IPS-15b (cell line): ENCODE results near the gene CSNK2B.

Experiments
- H3K27me3 ChIP-seq: one replicate; pipeline ENCODE4 v1.6.1; 2013; ENCODE audit warnings: low read length; ENCODE audit not compliant: control insufficient read depth, insufficient read depth
- H3K36me3 ChIP-seq: one replicate; pipeline ENCODE4 v1.6.1; 2013; ENCODE audit warnings: low read length; ENCODE audit not compliant: control insufficient read depth, insufficient read depth
- H3K4me1 ChIP-seq: one replicate; pipeline ENCODE4 v1.6.1; 2013; ENCODE audit warnings: mild to moderate bottlenecking, low read length; ENCODE audit not compliant: control insufficient read depth, insufficient read depth
- H3K4me3 ChIP-seq: one replicate; pipeline ENCODE4 v1.5.1; 2013; ENCODE audit warnings: low read depth, low read length
- H3K9ac ChIP-seq: one replicate; pipeline ENCODE4 v1.6.1; 2013; ENCODE audit warnings: low read depth, mild to moderate bottlenecking, low read length
- H3K9me3 ChIP-seq: one replicate; pipeline ENCODE4 v1.6.1; 2013; ENCODE audit warnings: mild to moderate bottlenecking, low read length; ENCODE audit not compliant: control insufficient read depth, insufficient read depth

Gene CSNK2B

GRCh38 chr6:31629014-31629413, 36.9 kb upstream of the CSNK2B start:
- Histone ChIP-seq H3K4me3 (no peak overlapping the region), H3K27me3 (no peaks in the 10 kb centered on the region), H3K9ac (no peak overlapping the region), H3K36me3 (peaks cover 94% of the 10 kb centered on the region), H3K4me1 (no peaks in the 10 kb centered on the region), H3K9me3 (no peaks in the 10 kb centered on the region)

- no peaks in the 10 kb centered on the region for H3K9me3 ChIP-seq
- H3K9ac ChIP-seq, result no peak overlapping the region
- H3K36me3 ChIP-seq, result peaks cover 94% of the 10 kb centered on the region
- no peaks in the 10 kb centered on the region for H3K4me1 ChIP-seq
- no peaks in the 10 kb centered on the region for H3K27me3 ChIP-seq
- H3K4me3 ChIP-seq, result no peak overlapping the region
Measured at GRCh38 chr6:31630177-31630934, 35.5 kb upstream of the CSNK2B start.

- Histone ChIP-seq H3K9me3 (no peaks in the 10 kb centered on the region), H3K4me3 (no peak overlapping the region), H3K4me1 (no peaks in the 10 kb centered on the region), H3K9ac (no peak overlapping the region), H3K36me3 (peaks cover 94% of the 10 kb centered on the region), H3K27me3 (no peaks in the 10 kb centered on the region)
Measured at GRCh38 chr6:31631209-31631608, 34.7 kb upstream of the CSNK2B start.

- H3K36me3 ChIP-seq, result peaks cover 94% of the 10 kb centered on the region
Measured at GRCh38 chr6:31631681-31632278, 34.1 kb upstream of the CSNK2B start.

GRCh38 chr6:31632279-31632946, 33.5 kb upstream of the CSNK2B start:
- no peaks in the 10 kb centered on the region for H3K27me3 ChIP-seq
- H3K9me3 ChIP-seq, result no peaks in the 10 kb centered on the region
- H3K4me3 ChIP-seq, result no peak overlapping the region
- peaks cover 93% of the 10 kb centered on the region for H3K36me3 ChIP-seq
- no peaks in the 10 kb centered on the region for H3K4me1 ChIP-seq
- no peak overlapping the region for H3K9ac ChIP-seq

More at GRCh38 chr6:31631681-31632278, 34.1 kb upstream of the CSNK2B start:
- no peaks in the 10 kb centered on the region for H3K9me3 ChIP-seq
- H3K27me3 ChIP-seq, result no peaks in the 10 kb centered on the region
- no peak overlapping the region for H3K9ac ChIP-seq
- H3K4me3 ChIP-seq, result no peak overlapping the region
- H3K4me1 ChIP-seq, result no peaks in the 10 kb centered on the region

GRCh38 chr6:31633447-31633846, 32.4 kb upstream of the CSNK2B start:
- Histone ChIP-seq H3K27me3 (no peaks in the 10 kb centered on the region), H3K4me1 (no peaks in the 10 kb centered on the region), H3K9ac (no peak overlapping the region), H3K4me3 (no peak overlapping the region), H3K9me3 (no peaks in the 10 kb centered on the region), H3K36me3 (peaks cover 84% of the 10 kb centered on the region)

- peaks cover 84% of the 10 kb centered on the region for H3K36me3 ChIP-seq
- H3K9ac ChIP-seq, result no peak overlapping the region
- no peaks in the 10 kb centered on the region for H3K4me1 ChIP-seq
- H3K9me3 ChIP-seq, result no peaks in the 10 kb centered on the region
- no peak overlapping the region for H3K4me3 ChIP-seq
- no peaks in the 10 kb centered on the region for H3K27me3 ChIP-seq
Measured at GRCh38 chr6:31634131-31634530, 31.7 kb upstream of the CSNK2B start.

GRCh38 chr6:31634969-31635575, 30.8 kb upstream of the CSNK2B start:
- no peak overlapping the region for H3K9ac ChIP-seq
- H3K4me3 ChIP-seq, result no peak overlapping the region
- H3K36me3 ChIP-seq, result peaks cover 87% of the 10 kb centered on the region
- no peaks in the 10 kb centered on the region for H3K4me1 ChIP-seq
- no peaks in the 10 kb centered on the region for H3K9me3 ChIP-seq
- H3K27me3 ChIP-seq, result no peaks in the 10 kb centered on the region

GRCh38 chr6:31636698-31637596, 28.9 kb upstream of the CSNK2B start:
- Histone ChIP-seq H3K27me3 (no peaks in the 10 kb centered on the region), H3K9me3 (no peaks in the 10 kb centered on the region)

GRCh38 chr6:31639043-31639442, 26.8 kb upstream of the CSNK2B start:
- Histone ChIP-seq H3K4me3 (no peak overlapping the region), H3K9me3 (no peaks in the 10 kb centered on the region), H3K9ac (no peak overlapping the region), H3K27me3 (no peaks in the 10 kb centered on the region), H3K4me1 (no peaks in the 10 kb centered on the region), H3K36me3 (peaks cover 73% of the 10 kb centered on the region)

More at GRCh38 chr6:31636698-31637596, 28.9 kb upstream of the CSNK2B start:
- Histone ChIP-seq H3K9ac (no peak overlapping the region), H3K36me3 (peaks cover 88% of the 10 kb centered on the region), H3K4me3 (no peak overlapping the region), H3K4me1 (no peaks in the 10 kb centered on the region)

- H3K36me3 ChIP-seq, result peaks cover 73% of the 10 kb centered on the region
Measured at GRCh38 chr6:31639449-31639861, 26.4 kb upstream of the CSNK2B start.

More at GRCh38 chr6:31639449-31639861, 26.4 kb upstream of the CSNK2B start:
- no peak overlapping the region for H3K9ac ChIP-seq
- H3K4me3 ChIP-seq, result no peak overlapping the region
- H3K9me3 ChIP-seq, result no peaks in the 10 kb centered on the region
- no peaks in the 10 kb centered on the region for H3K27me3 ChIP-seq
- no peaks in the 10 kb centered on the region for H3K4me1 ChIP-seq
